T-helper 2 cell treated with Interferon-gamma antibody and Interleukin-4, amounts not matched to agents 5 μg/mL and 100 μg/mL, for 36 hours (primary cell): ENCODE data around the gene TSSK6.
A peak's percentile ranks its signal among the peaks of the same experiment; 100 is the strongest.

Experiments used
- DNase-seq: peaks from one replicate; pipeline ENCODE4 v3.0.0; 2021; ENCODE audit warnings: low spot score
- H3K27ac Mint-ChIP-seq: one replicate; pipeline ENCODE4 v1.8.0; 2021; ENCODE audit warnings: mild to moderate bottlenecking, mixed read lengths
- H3K27me3 Mint-ChIP-seq: one replicate; pipeline ENCODE4 v1.8.0; 2021; ENCODE audit warnings: low read depth, mixed read lengths
- H3K36me3 Mint-ChIP-seq: one replicate; pipeline ENCODE4 v1.8.0; 2021; ENCODE audit warnings: low read depth, mixed read lengths
- H3K4me1 Mint-ChIP-seq: one replicate; pipeline ENCODE4 v1.8.0; 2021; ENCODE audit warnings: low read depth, mixed read lengths
- H3K4me3 Mint-ChIP-seq: one replicate; pipeline ENCODE4 v1.8.0; 2022; ENCODE audit warnings: mild to moderate bottlenecking, moderate library complexity, mixed read lengths
- H3K9me3 Mint-ChIP-seq: one replicate; pipeline ENCODE4 v1.8.0; 2021; ENCODE audit warnings: mixed read lengths

Gene TSSK6

DNA sequence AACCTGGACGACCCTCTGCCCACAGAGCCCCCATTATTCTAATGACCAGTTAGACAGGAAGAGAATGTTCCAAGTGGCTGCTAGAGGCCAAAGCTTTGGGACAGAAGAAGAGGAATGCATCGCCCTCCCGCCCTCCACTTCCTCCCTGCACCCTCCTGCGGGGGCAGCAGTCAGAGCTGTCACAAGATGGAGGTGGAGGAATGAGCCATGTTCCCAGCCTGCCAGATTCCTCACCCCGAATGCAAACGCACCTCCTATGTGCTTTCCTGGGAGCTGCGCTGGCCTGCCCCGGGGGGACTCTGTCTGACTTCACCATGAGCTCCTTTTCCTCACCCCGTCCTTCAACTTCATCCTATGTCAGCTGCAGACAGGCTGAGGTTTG, 15.1 kb upstream of the TSSK6 start:
- H3K4me1 Mint-ChIP-seq, result peaks cover 2% of the 10 kb centered on the region
- peak overlapping the region; percentile 15 for H3K27ac Mint-ChIP-seq
- peaks cover 13% of the 10 kb centered on the region for H3K36me3 Mint-ChIP-seq
- H3K9me3 Mint-ChIP-seq, result no peaks in the 10 kb centered on the region
- H3K27me3 Mint-ChIP-seq, result no peaks in the 10 kb centered on the region
- H3K4me3 Mint-ChIP-seq, result no peak overlapping the region
- DNase-seq, result no peak

DNA sequence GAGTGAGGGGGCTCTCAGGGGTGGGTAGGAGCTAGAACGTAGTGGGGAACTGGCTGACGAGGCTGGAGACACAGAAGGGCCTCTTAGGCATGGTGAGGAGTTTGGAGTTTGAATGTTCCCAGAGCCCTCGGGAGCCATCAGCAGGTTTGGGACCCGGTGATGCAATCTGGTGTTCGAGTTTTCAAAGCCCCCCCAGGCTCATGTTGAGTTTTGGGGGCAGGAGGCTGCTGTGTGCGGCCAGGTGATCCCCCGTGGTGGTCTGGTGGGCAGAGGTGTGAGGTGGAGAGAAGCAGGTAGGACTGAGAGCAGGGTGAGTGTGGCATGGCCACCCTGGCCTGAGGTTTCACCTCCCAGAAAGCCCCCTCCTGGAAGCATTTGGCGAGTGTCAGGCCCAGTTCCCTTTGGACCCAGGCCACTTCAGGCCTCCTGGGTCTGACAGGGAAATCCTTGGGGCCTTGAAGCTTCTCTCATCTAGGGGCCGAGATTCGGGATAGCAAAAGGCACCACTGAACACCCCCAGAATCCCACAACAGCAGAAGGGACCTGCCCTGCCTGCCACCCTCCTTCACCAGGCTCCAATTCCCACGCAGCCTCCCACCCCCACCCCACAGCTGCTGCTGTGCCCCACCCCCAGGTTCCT, 14.6 kb upstream of the TSSK6 start:
- DNase-seq, result no peak
- no peak overlapping the region for H3K27ac Mint-ChIP-seq
- H3K9me3 Mint-ChIP-seq, result no peaks in the 10 kb centered on the region
- H3K4me3 Mint-ChIP-seq, result no peak overlapping the region
- no peaks in the 10 kb centered on the region for H3K27me3 Mint-ChIP-seq
- peaks cover 13% of the 10 kb centered on the region for H3K36me3 Mint-ChIP-seq
- peaks cover 2% of the 10 kb centered on the region for H3K4me1 Mint-ChIP-seq

- H3K36me3 Mint-ChIP-seq, result peaks cover 16% of the 10 kb centered on the region
These were observed 13.6 kb upstream of the TSSK6 start, which contains the start of gene YJEFN3 for GRCh38 chr19:19528721-19529490. YJEFN3 (plus strand) TSS chr19:19528911; CDS start chr19:19528933, 22 bp downstream.

DNA sequence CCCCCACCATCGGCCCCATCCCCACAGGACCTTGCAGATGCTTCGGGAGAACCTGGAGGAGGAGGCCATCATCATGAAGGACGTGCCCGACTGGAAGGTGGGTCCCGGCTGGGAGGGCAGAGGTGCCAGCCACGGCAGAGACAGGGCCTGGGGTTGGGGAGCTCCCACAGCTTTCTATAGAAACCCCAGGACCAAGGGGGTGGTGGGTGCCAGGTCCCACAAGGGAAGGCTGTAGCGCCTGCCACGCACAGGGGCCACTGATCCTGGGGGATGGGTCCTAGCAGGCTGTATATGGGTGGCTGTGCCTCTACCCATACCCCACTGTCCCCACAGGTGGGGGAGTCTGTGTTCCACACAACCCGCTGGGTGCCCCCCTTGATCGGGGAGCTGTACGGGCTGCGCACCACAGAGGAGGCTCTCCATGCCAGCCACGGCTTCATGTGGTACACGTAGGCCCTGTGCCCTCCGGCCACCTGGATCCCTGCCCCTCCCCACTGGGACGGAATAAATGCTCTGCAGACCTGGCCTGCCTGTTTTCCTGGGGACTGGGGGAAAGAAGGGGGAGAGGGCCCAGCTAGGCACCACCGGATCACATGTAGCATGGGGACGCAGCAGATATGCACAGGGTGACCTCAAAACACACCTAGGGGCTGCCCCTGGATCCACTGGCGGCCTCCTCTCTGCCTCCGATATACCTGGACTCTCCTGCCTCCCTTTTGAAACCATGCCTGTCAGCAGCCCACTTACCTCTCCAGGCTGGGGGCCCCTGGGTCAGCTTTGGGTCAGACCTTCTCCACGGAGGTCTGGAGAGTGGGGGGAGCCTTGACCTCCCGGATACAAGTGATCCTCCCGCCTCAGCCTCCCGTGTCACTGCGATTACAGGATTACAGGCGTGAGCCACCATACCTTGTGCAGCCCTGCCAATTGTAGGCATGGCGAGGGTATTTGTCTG, 12.6 kb upstream of the TSSK6 start:
- Mint-ChIP-seq H3K4me1 (peaks cover 4% of the 10 kb centered on the region), H3K36me3 (peaks cover 18% of the 10 kb centered on the region), H3K27ac (no peak overlapping the region)

More at GRCh38 chr19:19528721-19529490, 13.6 kb upstream of the TSSK6 start, which contains the start of gene YJEFN3:
- no peak for DNase-seq
- Mint-ChIP-seq H3K27ac (no peak within 1 kb of the TSS), H3K27me3 (no peaks in the 10 kb centered on the region), H3K4me3 (no peak within 1 kb of the TSS), H3K4me1 (peaks cover 2% of the 10 kb centered on the region), H3K9me3 (no peaks in the 10 kb centered on the region)

DNA sequence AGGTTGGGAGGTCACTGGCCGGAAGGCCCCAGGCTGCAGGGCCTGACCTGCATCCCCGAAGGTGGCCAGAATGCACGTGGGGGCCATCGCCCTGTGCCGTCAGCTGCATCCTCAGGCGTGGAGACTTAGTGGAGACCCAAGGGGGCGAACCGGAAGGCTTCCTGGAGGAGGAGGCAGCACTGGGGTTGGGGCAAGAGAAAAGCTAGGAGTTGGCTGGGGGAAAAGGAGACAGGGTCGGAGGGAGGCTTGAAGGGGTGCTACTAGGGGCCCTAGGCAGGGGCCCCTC, 12.0 kb upstream of the TSSK6 start:
- DNase-seq, result no peak
- no peak overlapping the region for H3K4me3 Mint-ChIP-seq
- H3K27ac Mint-ChIP-seq, result no peak overlapping the region
- H3K4me1 Mint-ChIP-seq, result peaks cover 4% of the 10 kb centered on the region
- H3K9me3 Mint-ChIP-seq, result no peaks in the 10 kb centered on the region
- peaks cover 21% of the 10 kb centered on the region for H3K36me3 Mint-ChIP-seq
- no peaks in the 10 kb centered on the region for H3K27me3 Mint-ChIP-seq

More for the DNA sequence above, 12.6 kb upstream of the TSSK6 start:
- no peak for DNase-seq
- H3K9me3 Mint-ChIP-seq, result no peaks in the 10 kb centered on the region
- no peaks in the 10 kb centered on the region for H3K27me3 Mint-ChIP-seq
- H3K4me3 Mint-ChIP-seq, result no peak overlapping the region

GRCh38 chr19:19526581-19527370, 11.4 kb upstream of the TSSK6 start:
- H3K4me1 Mint-ChIP-seq, result peaks cover 2% of the 10 kb centered on the region
- H3K27me3 Mint-ChIP-seq, result no peaks in the 10 kb centered on the region
- no peak overlapping the region for H3K4me3 Mint-ChIP-seq
- DNase-seq, result no peak
- peaks cover 18% of the 10 kb centered on the region for H3K36me3 Mint-ChIP-seq
- H3K27ac Mint-ChIP-seq, result no peak overlapping the region
- no peaks in the 10 kb centered on the region for H3K9me3 Mint-ChIP-seq

DNA sequence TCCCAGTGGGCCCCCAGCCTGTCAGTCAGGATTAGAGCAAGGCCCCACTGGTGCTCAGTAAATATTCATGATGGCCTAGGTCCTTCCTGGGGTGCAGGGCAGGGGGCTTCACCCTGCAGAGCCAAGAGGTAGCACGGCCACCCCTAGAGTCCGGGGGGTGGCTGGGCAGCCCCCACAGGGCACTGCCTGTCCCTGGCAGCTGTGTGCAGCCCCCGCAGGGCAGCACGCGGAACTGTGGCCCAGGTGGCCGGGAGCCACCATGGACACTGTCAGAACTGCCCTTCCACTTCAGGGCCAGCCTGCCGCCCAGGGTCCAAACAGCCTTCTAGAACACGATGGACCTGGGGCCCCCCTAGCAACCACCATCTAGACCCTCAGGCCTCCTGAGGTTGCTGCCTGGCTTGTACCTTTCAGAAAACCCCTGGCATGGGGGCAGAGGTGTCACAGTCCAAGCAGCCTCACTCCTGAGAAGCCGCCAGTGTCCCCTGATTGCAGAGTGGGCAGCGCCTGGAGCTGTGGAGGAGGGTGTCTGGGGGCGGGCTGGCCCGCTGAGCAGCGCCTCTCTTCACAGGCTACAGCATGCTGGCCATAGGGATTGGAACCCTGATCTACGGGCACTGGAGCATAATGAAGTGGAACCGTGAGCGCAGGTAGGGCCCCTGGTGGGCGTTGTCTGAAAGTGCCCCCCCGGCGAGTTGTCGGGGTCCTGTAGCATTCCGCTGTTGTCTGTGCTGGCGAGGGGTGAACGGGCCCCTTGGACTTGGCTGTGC, 10.4 kb upstream of the TSSK6 start:
- Mint-ChIP-seq H3K4me1 (peaks cover 5% of the 10 kb centered on the region), H3K27ac (no peak overlapping the region), H3K27me3 (no peaks in the 10 kb centered on the region), H3K4me3 (no peak overlapping the region), H3K36me3 (peaks cover 21% of the 10 kb centered on the region), H3K9me3 (no peaks in the 10 kb centered on the region)
- no peak for DNase-seq

DNA sequence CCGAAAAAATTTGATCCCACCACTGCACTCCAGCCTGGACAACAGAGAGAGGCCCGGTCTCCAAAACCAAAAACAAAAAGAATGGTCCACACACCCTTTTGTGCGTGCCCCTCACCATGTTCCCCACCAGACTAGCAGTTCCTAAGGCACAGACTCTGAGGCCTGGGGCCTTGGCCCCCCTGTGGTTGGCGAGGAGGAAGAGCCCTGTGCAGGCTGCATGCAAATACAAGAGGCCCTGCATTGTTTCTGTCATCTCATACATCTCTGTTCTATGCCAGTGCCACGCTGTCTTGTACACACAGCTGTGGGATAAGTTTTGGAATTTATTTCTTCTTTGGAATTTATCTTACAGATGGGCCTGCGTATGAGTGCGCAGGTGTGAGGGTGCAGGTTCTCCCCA, 8.7 kb upstream of the TSSK6 start:
- Mint-ChIP-seq H3K36me3 (peaks cover 35% of the 10 kb centered on the region), H3K9me3 (no peaks in the 10 kb centered on the region), H3K27ac (no peak overlapping the region), H3K4me1 (peaks cover 14% of the 10 kb centered on the region), H3K27me3 (no peaks in the 10 kb centered on the region), H3K4me3 (no peak overlapping the region)
- no peak for DNase-seq

GRCh38 chr19:19523177-19523576, 7.8 kb upstream of the TSSK6 start:
- H3K27me3 Mint-ChIP-seq, result no peaks in the 10 kb centered on the region
- no peaks in the 10 kb centered on the region for H3K9me3 Mint-ChIP-seq
- H3K36me3 Mint-ChIP-seq, result peaks cover 32% of the 10 kb centered on the region
- DNase-seq, result no peak
- no peak overlapping the region for H3K27ac Mint-ChIP-seq
- H3K4me3 Mint-ChIP-seq, result no peak overlapping the region
- peaks cover 14% of the 10 kb centered on the region for H3K4me1 Mint-ChIP-seq

- no peaks in the 10 kb centered on the region for H3K27me3 Mint-ChIP-seq
- H3K4me1 Mint-ChIP-seq, result peaks cover 14% of the 10 kb centered on the region
- no peaks in the 10 kb centered on the region for H3K9me3 Mint-ChIP-seq
- no peak overlapping the region for H3K4me3 Mint-ChIP-seq
- H3K36me3 Mint-ChIP-seq, result peaks cover 28% of the 10 kb centered on the region
- no peak for DNase-seq
- H3K27ac Mint-ChIP-seq, result no peak overlapping the region
These were observed 5.6 kb upstream of the TSSK6 start for GRCh38 chr19:19520989-19521388.

DNA sequence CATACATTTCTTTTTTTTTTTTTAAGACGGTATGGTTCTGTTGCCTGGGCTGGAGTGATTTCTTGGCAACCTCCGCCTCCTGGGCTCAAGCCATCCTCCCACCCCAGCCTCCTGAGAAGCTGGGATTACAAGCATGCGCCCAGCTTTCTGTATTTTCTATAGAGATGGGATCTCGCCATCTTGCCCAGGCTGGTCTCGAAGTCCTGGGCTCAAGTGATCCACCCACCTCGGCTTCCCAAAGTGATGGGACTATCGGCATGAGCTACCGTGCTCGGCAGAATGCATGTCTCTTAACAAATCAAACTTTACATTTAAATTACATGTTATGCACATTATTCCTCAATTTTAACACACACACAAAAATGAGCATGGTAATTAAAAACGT, 1.9 kb upstream of the TSSK6 start:
- peaks cover 12% of the 10 kb centered on the region for H3K4me1 Mint-ChIP-seq
- peak overlapping the region; percentile 94 for H3K27ac Mint-ChIP-seq
- H3K36me3 Mint-ChIP-seq, result peaks cover 23% of the 10 kb centered on the region

GRCh38 chr19:19515642-19516519, 533 bp upstream of the TSSK6 start, which contains the start of gene NDUFA13:
NDUFA13 (plus strand) TSS chr19:19516225; CDS start chr19:19516239, 14 bp downstream.
- peak within 1 kb of the TSS; percentile 94 for H3K4me3 Mint-ChIP-seq
- no peaks in the 10 kb centered on the region for H3K9me3 Mint-ChIP-seq

More for the DNA sequence above, 1.9 kb upstream of the TSSK6 start:
- H3K4me3 Mint-ChIP-seq, result peak overlapping the region; percentile 94
- no peaks in the 10 kb centered on the region for H3K27me3 Mint-ChIP-seq
- no peak for DNase-seq
- H3K9me3 Mint-ChIP-seq, result no peaks in the 10 kb centered on the region

More at GRCh38 chr19:19515642-19516519, 533 bp upstream of the TSSK6 start, which contains the start of gene NDUFA13:
- peak within 1 kb of the TSS; percentile 94 for H3K27ac Mint-ChIP-seq
- DNase-seq, result peak; percentile 93
- peaks cover 20% of the 10 kb centered on the region for H3K36me3 Mint-ChIP-seq
- no peaks in the 10 kb centered on the region for H3K27me3 Mint-ChIP-seq
- peaks cover 10% of the 10 kb centered on the region for H3K4me1 Mint-ChIP-seq
